HK-2 (cell line): ENCODE data around the gene FNDC5.

ENCODE experiments used
- DNase-seq: peaks from one replicate; pipeline ENCODE4 v3.0.0-alpha.2; 2018; ENCODE audit not compliant: unreplicated experiment

The FNDC5 gene

GRCh38 chr1:32813941-32814739, 56.6 kb downstream of the FNDC5 start:
- DNase-seq = no peak
